Measurements from ENCODE around the gene KCNG2. TPM values are rescaled to one million over a fixed set of nuclear protein-coding genes. Genes with fewer than 3 reads are reported as not detected.
"Not testable (repeated sequence)": the region's sequence is repeated elsewhere in the genome, so short reads cannot be mapped to it uniquely, and the experiment has no call there.

The KCNG2 gene
- total and polyA plus RNA-seq, 2 experiments from 2014 or later = 0.13 to 0.52 TPM

DNA sequence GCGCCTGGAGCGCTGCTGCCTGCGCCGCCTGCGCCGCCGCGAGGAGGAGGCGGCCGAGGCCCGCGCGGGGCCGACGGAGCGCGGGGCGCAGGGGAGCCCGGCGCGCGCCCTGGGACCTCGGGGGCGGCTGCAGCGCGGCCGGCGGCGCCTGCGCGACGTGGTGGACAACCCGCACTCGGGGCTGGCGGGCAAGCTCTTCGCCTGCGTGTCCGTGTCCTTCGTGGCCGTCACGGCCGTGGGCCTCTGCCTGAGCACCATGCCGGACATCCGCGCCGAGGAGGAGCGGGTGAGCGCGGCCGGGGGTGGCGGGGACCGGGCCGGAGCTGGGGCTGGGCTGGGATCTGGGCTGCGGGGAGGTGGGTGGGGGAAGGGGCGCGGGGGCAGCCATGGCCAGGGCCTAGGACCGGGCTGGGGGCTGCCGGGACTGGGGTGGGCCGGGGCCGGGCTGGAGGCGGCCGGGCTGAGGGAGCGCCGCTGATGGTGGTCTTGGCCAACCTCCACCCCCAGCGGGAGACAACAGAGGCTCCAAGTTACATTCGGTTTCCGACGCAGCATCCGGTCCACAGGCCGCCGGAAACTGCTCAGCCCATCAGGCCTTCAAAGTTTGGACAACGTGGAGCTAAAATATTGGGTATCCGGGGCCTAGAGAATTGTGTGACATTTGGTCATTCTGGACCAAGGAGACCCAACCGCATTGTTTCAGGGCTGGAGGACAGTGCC is 66.4 kb downstream of the KCNG2 start:
- Histone ChIP-seq H3K27me3 (ENCODE audit: insufficient read depth) (no peaks in the 10 kb centered on the region), H3K79me2 (replicated peaks; ENCODE audit: insufficient read depth) (no peaks in the 10 kb centered on the region), H3K36me3 (ENCODE audit: insufficient read depth) (no peaks in the 10 kb centered on the region), H3K4me3 (no peak overlapping the region), H2AFZ (no peak overlapping the region), H3K27ac (ENCODE audit: low read depth) (no peak overlapping the region), H4K20me1 (replicated peaks; ENCODE audit: insufficient read depth) (no peaks in the 10 kb centered on the region), H3K9me2 (ENCODE audit: insufficient read depth) (no peaks in the 10 kb centered on the region), H3F3A (replicated peaks; ENCODE audit: low read depth) (no peaks in the 10 kb centered on the region), H3K4me1 (ENCODE audit: insufficient read depth) (no peaks in the 10 kb centered on the region), H3K4me2 (no peak overlapping the region)
- peak; percentile 27 for DNase-seq (ENCODE audit: low spot score)
- peaks cover 5% of the 10 kb centered on the region for H3K27me3 Mint-ChIP-seq (ENCODE audit: insufficient read depth, low read depth, poor library complexity)
- peak; percentile 72 for ATAC-seq
- no peaks in the 10 kb centered on the region for H3K4me1 Mint-ChIP-seq
- no peak overlapping the region for H3K4me3 Mint-ChIP-seq
- H3K9me3 Mint-ChIP-seq = no peaks in the 10 kb centered on the region
- H3K27ac Mint-ChIP-seq = no peak overlapping the region
- no peak for TF ChIP-seq NANOG (IDR thresholded peaks at IDR 0.05; ENCODE audit: borderline replicate concordance)
- TF ChIP-seq STAT1 (IDR thresholded peaks at IDR 0.05; ENCODE audit: unreplicated experiment) = no peak
- no peak for TF ChIP-seq ZNF114 (CRISPR knock-in tag; IDR thresholded peaks at IDR 0.05)
- no peak for TF ChIP-seq POLR2AphosphoS5 (IDR thresholded peaks at IDR 0.05; ENCODE audit: low read depth)
- TF ChIP-seq, protein P1, sequence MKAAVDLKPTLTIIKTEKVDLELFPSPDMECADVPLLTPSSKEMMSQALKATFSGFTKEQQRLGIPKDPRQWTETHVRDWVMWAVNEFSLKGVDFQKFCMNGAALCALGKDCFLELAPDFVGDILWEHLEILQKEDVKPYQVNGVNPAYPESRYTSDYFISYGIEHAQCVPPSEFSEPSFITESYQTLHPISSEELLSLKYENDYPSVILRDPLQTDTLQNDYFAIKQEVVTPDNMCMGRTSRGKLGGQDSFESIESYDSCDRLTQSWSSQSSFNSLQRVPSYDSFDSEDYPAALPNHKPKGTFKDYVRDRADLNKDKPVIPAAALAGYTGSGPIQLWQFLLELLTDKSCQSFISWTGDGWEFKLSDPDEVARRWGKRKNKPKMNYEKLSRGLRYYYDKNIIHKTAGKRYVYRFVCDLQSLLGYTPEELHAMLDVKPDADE (IDR thresholded peaks at IDR 0.05) = no peak
- no peak for TF ChIP-seq CREB1 (CRISPR knock-in tag; IDR thresholded peaks at IDR 0.05; ENCODE audit: low read depth)
- H3K36me3 Mint-ChIP-seq (ENCODE audit: low read depth) = no peaks in the 10 kb centered on the region

- not testable (repeated sequence) for H3K9me2 ChIP-seq (ENCODE audit: insufficient read depth); H3K27me3 Mint-ChIP-seq (ENCODE audit: insufficient read depth, low read depth, poor library complexity); H3K36me3 Mint-ChIP-seq (ENCODE audit: low read depth); ATAC-seq; H3K4me1 Mint-ChIP-seq; H3K4me1 ChIP-seq (ENCODE audit: insufficient read depth); H3K27ac ChIP-seq (ENCODE audit: low read depth); H3K9me3 Mint-ChIP-seq; H3K4me3 Mint-ChIP-seq; H3K36me3 ChIP-seq (ENCODE audit: insufficient read depth); H3K4me3 ChIP-seq; H3K79me2 ChIP-seq (replicated peaks; ENCODE audit: insufficient read depth); DNase-seq (ENCODE audit: low spot score); H3K27me3 ChIP-seq (ENCODE audit: insufficient read depth); H3K4me2 ChIP-seq; H4K20me1 ChIP-seq (replicated peaks; ENCODE audit: insufficient read depth); H3F3A ChIP-seq (replicated peaks; ENCODE audit: low read depth); H2AFZ ChIP-seq; H3K27ac Mint-ChIP-seq
Measured at GRCh38 chr18:79864955-79865354, 67.2 kb downstream of the KCNG2 start.

DNA sequence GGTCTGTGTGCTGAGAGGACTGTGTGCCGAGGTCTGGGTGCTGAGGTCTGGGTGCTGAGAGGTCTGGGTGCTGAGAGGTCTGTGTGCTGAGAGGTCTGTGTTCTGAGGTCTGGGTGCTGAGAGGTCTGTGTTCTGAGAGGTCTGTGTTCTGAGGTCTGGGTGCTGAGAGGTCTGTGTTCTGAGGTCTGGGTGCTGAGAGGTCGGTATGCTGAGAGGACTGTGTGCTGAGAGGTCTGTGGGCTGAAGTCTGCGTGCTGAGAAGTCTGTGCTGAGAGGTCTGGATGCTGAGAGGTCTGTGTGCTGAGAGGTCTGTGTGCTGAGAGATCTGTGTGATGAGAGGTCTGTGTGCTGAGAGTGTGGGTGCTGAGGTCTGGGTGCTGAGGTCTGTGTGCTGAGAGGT is 68.2 kb downstream of the KCNG2 start:
- H3K27me3 Mint-ChIP-seq (ENCODE audit: insufficient read depth, low read depth, poor library complexity); H3K9me3 Mint-ChIP-seq; H3K4me2 ChIP-seq; H3K36me3 Mint-ChIP-seq (ENCODE audit: low read depth); H3K4me1 Mint-ChIP-seq; H4K20me1 ChIP-seq (replicated peaks; ENCODE audit: insufficient read depth); H3K36me3 ChIP-seq (ENCODE audit: insufficient read depth); H3F3A ChIP-seq (replicated peaks; ENCODE audit: low read depth); H3K9me2 ChIP-seq (ENCODE audit: insufficient read depth); DNase-seq (ENCODE audit: low spot score); H2AFZ ChIP-seq; H3K27ac Mint-ChIP-seq; H3K27ac ChIP-seq (ENCODE audit: low read depth); H3K79me2 ChIP-seq (replicated peaks; ENCODE audit: insufficient read depth); H3K4me1 ChIP-seq (ENCODE audit: insufficient read depth); ATAC-seq; H3K4me3 Mint-ChIP-seq; H3K27me3 ChIP-seq (ENCODE audit: insufficient read depth); H3K4me3 ChIP-seq: not testable (repeated sequence)

Measured in GM23338 (cell line).